Measurements from ENCODE around the gene JAKMIP2.
"Not testable (repeated sequence)": the region's sequence is repeated elsewhere in the genome, so short reads cannot be mapped to it uniquely, and the experiment has no call there.

The JAKMIP2 gene

DNA sequence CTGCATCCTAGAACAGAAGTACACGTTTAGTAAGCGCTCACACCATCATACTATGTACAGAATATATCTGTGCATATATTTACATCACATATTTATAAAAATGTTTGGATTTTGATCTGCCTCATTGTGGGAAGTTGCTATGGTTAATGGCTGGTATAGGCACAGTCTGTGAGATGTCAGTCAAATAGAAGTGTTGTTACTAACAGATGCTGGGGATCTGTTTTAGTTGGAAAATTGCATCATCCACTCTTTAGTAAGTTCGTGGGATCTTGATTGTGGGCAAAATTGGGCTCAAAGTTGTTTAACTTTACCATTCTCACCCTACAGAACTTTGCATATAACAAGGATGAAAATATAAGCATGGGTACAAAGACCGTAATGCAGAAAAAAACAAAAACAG, 196.3 kb downstream of the JAKMIP2 start:
- TF ChIP-seq, protein P1, sequence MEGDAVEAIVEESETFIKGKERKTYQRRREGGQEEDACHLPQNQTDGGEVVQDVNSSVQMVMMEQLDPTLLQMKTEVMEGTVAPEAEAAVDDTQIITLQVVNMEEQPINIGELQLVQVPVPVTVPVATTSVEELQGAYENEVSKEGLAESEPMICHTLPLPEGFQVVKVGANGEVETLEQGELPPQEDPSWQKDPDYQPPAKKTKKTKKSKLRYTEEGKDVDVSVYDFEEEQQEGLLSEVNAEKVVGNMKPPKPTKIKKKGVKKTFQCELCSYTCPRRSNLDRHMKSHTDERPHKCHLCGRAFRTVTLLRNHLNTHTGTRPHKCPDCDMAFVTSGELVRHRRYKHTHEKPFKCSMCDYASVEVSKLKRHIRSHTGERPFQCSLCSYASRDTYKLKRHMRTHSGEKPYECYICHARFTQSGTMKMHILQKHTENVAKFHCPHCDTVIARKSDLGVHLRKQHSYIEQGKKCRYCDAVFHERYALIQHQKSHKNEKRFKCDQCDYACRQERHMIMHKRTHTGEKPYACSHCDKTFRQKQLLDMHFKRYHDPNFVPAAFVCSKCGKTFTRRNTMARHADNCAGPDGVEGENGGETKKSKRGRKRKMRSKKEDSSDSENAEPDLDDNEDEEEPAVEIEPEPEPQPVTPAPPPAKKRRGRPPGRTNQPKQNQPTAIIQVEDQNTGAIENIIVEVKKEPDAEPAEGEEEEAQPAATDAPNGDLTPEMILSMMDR (IDR thresholded peaks at IDR 0.05; ENCODE audit: control extremely low read depth, extremely low read depth, low read depth, missing control alignments), result no peak
- CTCF ChIA-PET, result no interaction called here
- no peak for DNase-seq (ENCODE audit: extremely low spot score)
- POLR2A ChIA-PET, result no interaction called here

DNA sequence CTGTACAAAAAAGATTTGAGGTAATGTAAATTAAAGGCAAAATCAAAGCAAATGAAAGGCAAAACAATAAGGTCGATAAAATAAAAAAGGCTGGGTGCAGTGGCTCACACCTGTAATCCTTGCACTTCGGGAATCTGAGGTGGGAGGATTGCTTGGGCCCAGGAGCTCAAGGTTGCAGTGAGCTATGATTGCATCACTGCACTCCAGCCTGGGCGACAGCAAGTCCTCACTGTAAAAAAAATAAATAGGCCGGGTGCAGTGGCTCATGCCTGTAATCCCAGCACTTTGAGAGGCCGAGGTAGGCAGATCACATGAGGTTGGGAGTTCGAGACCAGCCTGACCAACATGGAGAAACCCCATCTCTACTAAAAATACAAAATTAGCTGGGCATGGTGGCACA, 200.3 kb downstream of the JAKMIP2 start:
- POLR2A ChIA-PET; DNase-seq (ENCODE audit: extremely low spot score): not testable (repeated sequence)
- CTCF ChIA-PET, result interaction anchor here (1.0 to 1.1 kb wide), 2 partner anchors 12 to 61 kb away, joined by 3 read pairs; no protein-coding TSS in a partner anchor

DNA sequence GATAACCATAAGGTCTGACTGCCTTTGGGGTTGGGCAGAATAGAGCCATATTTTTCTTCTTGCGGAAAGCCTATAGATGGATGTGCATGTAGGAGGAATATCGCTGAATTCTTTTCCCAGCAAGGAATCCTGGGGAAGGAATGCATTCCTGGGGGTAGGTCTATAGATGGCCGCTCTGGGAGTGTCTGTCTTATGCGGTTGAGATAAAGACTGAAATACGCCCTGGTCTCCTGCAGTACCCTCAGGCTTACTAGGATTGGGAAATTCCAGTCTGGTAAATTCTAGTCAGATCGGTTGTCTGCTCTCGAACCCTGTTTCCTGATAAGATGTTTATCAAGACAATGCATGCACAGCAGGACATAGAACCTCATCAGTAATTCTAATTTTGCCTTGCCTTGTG, 202.1 kb downstream of the JAKMIP2 start:
- CTCF ChIA-PET; POLR2A ChIA-PET; DNase-seq (ENCODE audit: extremely low spot score): not testable (repeated sequence)

DNA sequence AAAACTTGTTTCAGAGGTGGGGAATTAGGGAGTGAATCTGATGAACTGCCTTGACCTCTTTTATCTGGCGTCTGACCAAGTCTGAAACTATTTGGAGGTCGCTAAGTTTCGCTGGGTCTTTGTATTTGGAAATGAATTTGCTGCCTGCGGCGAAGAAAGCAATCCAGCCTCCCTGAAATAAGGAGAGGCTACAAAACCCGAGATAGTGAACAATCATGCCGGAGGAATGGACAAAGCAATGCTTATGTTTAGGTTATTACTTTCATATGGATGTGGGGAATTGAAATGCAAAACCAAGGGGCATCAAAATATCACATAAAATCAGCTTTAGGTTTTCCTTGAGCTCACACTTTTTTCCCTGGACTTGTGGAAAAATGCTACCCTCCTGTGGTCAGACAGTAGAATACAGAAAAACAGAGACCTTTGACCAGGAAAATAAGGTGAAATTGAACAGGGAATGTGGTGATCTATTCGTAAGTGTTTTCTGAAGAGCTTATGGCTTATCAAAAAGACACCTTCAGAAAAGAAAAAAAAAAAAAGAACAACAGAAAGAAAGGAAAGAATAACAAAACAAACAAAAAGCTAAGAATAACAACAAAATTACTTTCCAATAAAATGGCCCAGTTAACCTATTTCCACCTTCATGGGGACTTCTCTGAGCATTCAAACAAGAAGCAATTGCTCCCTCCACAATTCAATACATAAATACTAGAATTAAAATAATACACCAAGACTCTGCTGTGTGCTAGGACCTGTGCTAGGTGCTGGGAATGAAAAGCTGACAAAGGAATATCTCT, 204.1 kb downstream of the JAKMIP2 start:
- ChIA-PET CTCF (interaction anchor here (0.9 to 1.9 kb wide), 10 partner anchors 13 to 174 kb away, joined by 3 to 9 read pairs (median 4); no protein-coding TSS in a partner anchor), POLR2A (no interaction called here)
- TF ChIP-seq, protein P1 (IDR thresholded peaks at IDR 0.05; ENCODE audit: control extremely low read depth, extremely low read depth, low read depth, missing control alignments), result peak; percentile 25
- no peak for DNase-seq (ENCODE audit: extremely low spot score)

DNA sequence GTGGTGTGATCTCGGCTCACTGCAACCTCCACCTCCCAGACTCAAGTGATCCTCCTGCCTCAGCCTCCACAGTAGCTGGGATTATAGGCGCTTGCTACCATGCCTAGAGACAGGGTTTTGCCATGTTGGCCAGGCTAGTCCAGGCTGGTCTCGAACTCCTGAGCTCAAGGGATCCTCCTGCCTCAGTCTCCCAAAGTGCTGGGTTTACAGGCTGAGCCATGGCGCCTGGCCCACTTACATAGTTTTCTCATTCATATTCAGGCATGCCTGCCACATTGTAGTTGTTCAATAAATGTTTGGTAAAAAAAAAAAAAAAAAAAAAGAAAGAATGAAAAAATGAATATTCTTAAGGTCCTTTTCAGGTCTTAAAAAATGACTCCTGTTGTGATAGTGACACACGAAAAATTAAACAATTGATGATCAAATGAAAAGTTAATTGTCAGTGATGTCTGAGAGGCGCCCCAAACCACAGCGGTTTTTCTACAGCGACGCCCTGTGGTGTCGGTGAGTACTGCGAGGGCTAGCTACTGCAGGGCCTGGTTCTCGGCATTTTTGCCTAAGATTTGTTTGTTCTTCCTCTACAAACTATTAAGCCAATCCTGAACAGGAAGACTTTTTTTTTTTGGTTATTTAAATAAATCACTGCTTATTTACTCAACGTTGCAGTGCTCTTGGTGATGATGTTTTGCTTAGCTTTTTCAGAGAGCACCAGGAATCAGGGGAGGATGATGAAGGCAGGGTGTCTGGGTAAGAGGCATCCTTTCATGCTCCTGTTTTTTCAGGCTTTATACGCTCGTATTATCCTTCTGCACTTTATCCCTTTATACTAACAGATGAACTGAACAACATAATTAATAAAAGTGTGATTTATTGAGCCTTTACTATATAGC, 205.6 kb downstream of the JAKMIP2 start:
- TF ChIP-seq, protein P1 (IDR thresholded peaks at IDR 0.05; ENCODE audit: control extremely low read depth, extremely low read depth, low read depth, missing control alignments), result peak; percentile 66
- ChIA-PET CTCF (interaction anchor here (1.0 to 2.0 kb wide), 8 partner anchors 11 to 127 kb away, joined by 3 to 8 read pairs (median 4); no protein-coding TSS in a partner anchor), POLR2A (no interaction called here)
- peak; percentile 33 for DNase-seq (ENCODE audit: extremely low spot score)

DNA sequence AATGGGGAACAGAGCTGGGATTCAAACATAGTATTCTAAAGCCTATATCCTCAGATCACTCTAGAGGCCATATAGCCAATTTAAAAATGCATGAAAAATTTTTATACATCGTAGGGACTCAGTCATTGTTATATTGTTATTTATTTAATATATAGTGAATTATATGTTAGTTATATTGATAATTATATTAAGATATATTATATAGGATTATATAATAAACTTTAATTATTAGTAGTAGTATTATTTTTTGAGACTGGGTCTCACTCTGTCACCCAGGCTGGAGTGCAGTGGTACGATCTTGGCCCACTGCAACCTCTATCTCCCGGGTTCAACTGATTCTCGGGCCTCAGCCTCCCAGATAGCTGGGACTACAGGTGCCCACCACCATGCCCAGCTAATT, 206.9 kb downstream of the JAKMIP2 start:
- TF ChIP-seq, protein P1 (IDR thresholded peaks at IDR 0.05; ENCODE audit: control extremely low read depth, extremely low read depth, low read depth, missing control alignments), result no peak
- CTCF ChIA-PET, result interaction anchor here (1.0 to 2.0 kb wide), 4 partner anchors 10 to 180 kb away, joined by 3 to 8 read pairs (median 5); no protein-coding TSS in a partner anchor
- POLR2A ChIA-PET, result no interaction called here
- DNase-seq (ENCODE audit: extremely low spot score), result no peak

DNA sequence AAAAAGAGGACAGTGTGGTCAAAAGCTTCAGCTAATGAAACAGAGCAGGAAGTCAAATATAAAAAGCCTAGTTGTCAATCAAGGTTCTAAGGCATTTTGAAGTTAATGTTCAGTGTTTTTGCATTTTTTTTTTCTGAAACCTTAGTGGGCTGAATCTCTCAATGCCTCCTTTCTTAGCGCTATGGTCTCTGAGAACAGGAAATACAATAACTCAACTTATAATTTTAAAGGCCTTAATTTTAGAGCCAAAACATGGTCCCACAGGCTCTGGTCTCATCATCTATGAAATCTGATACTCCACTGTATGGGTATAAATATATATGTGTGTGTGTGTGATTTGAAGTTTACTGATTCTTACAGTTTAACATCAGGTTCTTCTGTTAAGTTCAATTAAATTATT, 209.3 kb downstream of the JAKMIP2 start:
- TF ChIP-seq, protein P1 (IDR thresholded peaks at IDR 0.05; ENCODE audit: control extremely low read depth, extremely low read depth, low read depth, missing control alignments), result no peak
- no peak for DNase-seq (ENCODE audit: extremely low spot score)
- POLR2A ChIA-PET, result no interaction called here
- CTCF ChIA-PET, result interaction anchor here (0.8 to 2.4 kb wide), 4 partner anchors 9 to 109 kb away, joined by 3 to 6 read pairs (median 3); no protein-coding TSS in a partner anchor

Data from GM10248 (cell line).